ENCODE data around the gene PNLDC1. TPM values are rescaled to one million over a fixed set of nuclear protein-coding genes. Genes with fewer than 3 reads are reported as not detected.

Gene PNLDC1
- total and polyA plus RNA-seq, 2 of the 4 experiments (the other 2 are of a cell fraction) = not detected

GRCh38 chr6:159769470-159769869 is 30.6 kb upstream of the PNLDC1 start:
- Histone ChIP-seq H2BK5ac (ENCODE audit: low read depth, low read length, poor library complexity, severe bottlenecking) (no peak overlapping the region), H2BK20ac (ENCODE audit: low read depth, low read length) (no peak overlapping the region), H3K4me3 (ENCODE audit: insufficient read depth, low read depth, low read length) (no peak overlapping the region), H2BK15ac (ENCODE audit: low read depth, low read length) (no peak overlapping the region), H2AK5ac (ENCODE audit: low read depth, low read length) (no peak overlapping the region), H3K9ac (ENCODE audit: low read depth, low read length) (no peak overlapping the region), H3K9me1 (ENCODE audit: insufficient read depth, low read length) (no peaks in the 10 kb centered on the region), H2BK120ac (ENCODE audit: low read depth, low read length) (no peak overlapping the region), H2AK9ac (replicated peaks; ENCODE audit: low read depth, low read length, poor library complexity) (no peak overlapping the region), H3K36me3 (ENCODE audit: control insufficient read depth, insufficient read depth, low read length) (peaks cover 22% of the 10 kb centered on the region), H4K8ac (ENCODE audit: low read depth in 2 of 2, low read length in 2 of 2) (no peak overlapping the region), H4K5ac (ENCODE audit: low read depth, low read length) (no peak overlapping the region), H3K27me3 (ENCODE audit: control insufficient read depth, insufficient read depth, low read length) (no peaks in the 10 kb centered on the region), H3K79me1 (ENCODE audit: low read depth in 1 of 2, low read length in 2 of 2) (no peaks in the 10 kb centered on the region; a peak in 2 of 4 replicates), H3K56ac (ENCODE audit: extremely low read depth, insufficient read depth, low read length) (no peak overlapping the region), H3K4me1 (ENCODE audit: control insufficient read depth, insufficient read depth, low read length) (peaks cover 4% of the 10 kb centered on the region), H3K4me2 (ENCODE audit: low read depth, low read length) (no peak overlapping the region), H2AFZ (replicated peaks; ENCODE audit: low read length, poor library complexity) (no peak overlapping the region), H3K14ac (replicated peaks; ENCODE audit: low read depth, low read length) (no peak overlapping the region), H3K9me3 (ENCODE audit: control insufficient read depth, insufficient read depth, low read length) (no peaks in the 10 kb centered on the region), H3K18ac (ENCODE audit: low read depth, low read length) (no peak overlapping the region), H3K27ac (ENCODE audit: insufficient read depth, low read length) (no peak overlapping the region), H3K4ac (ENCODE audit: low read depth, low read length) (no peak overlapping the region), H4K20me1 (ENCODE audit: insufficient read depth, low read length) (no peaks in the 10 kb centered on the region), H4K91ac (ENCODE audit: insufficient read depth, low read depth, low read length) (no peak overlapping the region), H3K23ac (ENCODE audit: low read depth, low read length) (no peak overlapping the region)
- intact Hi-C loops (cut with micrococcal nuclease) (no loop called here), dilution Hi-C loops (cut with HindIII; ENCODE audit: low sequenced_read_pairs, unreplicated experiment) (no loop called here), in situ Hi-C loops (cut with MboI; ENCODE audit: low sequenced_read_pairs) (loop anchor here (10.0 kb wide), 1 partner anchor 75 kb away; the partner anchor contains the start of gene SOD2)
- CTCF ChIA-PET = no interaction called here
- ATAC-seq (ENCODE audit: low read depth) = no peak
- BruUV-seq (replicated peaks) = no TSS peak
- DNase-seq = no peak
- no peak for TF ChIP-seq POLR2A (IDR thresholded peaks at IDR 0.05; ENCODE audit: low read depth, low read length)
- TF ChIP-seq SMC3 (IDR thresholded peaks at IDR 0.05; ENCODE audit: low read depth, low read length) = no peak
- TF ChIP-seq USF2 (IDR thresholded peaks at IDR 0.05; ENCODE audit: low read depth, low read length) = no peak
- no peak for TF ChIP-seq CTCF (conservative IDR thresholded peaks at IDR 0.05; ENCODE audit: low read depth, low read length)
- TF ChIP-seq MAZ (IDR thresholded peaks at IDR 0.05; ENCODE audit: borderline replicate concordance, low read depth, low read length) = no peak
- no peak for TF ChIP-seq MXI1 (IDR thresholded peaks at IDR 0.05; ENCODE audit: borderline replicate concordance, low read depth, low read length)
- no peak for TF ChIP-seq NFE2L2 (IDR thresholded peaks at IDR 0.05; ENCODE audit: low read depth, low read length)
- TF ChIP-seq RAD21 (IDR thresholded peaks at IDR 0.05; ENCODE audit: low read length) = no peak
- TF ChIP-seq BHLHE40 (IDR thresholded peaks at IDR 0.05; ENCODE audit: low read depth, low read length) = no peak
- no peak for TF ChIP-seq ELK1 (IDR thresholded peaks at IDR 0.05; ENCODE audit: borderline replicate concordance, low read depth, low read length)
- no peak for TF ChIP-seq RCOR1 (IDR thresholded peaks at IDR 0.05; ENCODE audit: insufficient replicate concordance, low read length)
- TF ChIP-seq CEBPB (IDR thresholded peaks at IDR 0.05; ENCODE audit: low read depth, low read length) = no peak
- TF ChIP-seq FOS (IDR thresholded peaks at IDR 0.05; ENCODE audit: low read depth, low read length) = no peak
- TF ChIP-seq RFX5 (IDR thresholded peaks at IDR 0.05; ENCODE audit: low read depth, low read length) = no peak
- no peak for TF ChIP-seq CHD1 (IDR thresholded peaks at IDR 0.05; ENCODE audit: low read depth, low read length)
- POLR2A ChIA-PET (ENCODE audit: unreplicated experiment) = no interaction called here
